HG03097 (cell line): ENCODE data around the gene PTPRG.
A peak's percentile ranks its signal among the peaks of the same experiment; 100 is the strongest.

Source experiments
- ATAC-seq: cut with Tn5 transposase; IDR thresholded peaks from one replicate; pipeline ENCODE4 v1.9.1; 2021; ENCODE audit not compliant: unreplicated experiment, low FRiP score

The PTPRG gene

GRCh38 chr3:62261736-62262135, 700.4 kb downstream of the PTPRG start:
- no peak for ATAC-seq

GRCh38 chr3:62265528-62265927, 704.2 kb downstream of the PTPRG start:
- ATAC-seq: no peak

- no peak for ATAC-seq
These were observed 705.4 kb downstream of the PTPRG start for GRCh38 chr3:62266668-62267283.

GRCh38 chr3:62276658-62277180, 715.3 kb downstream of the PTPRG start:
- ATAC-seq: no peak

- ATAC-seq: no peak
These were observed 716.1 kb downstream of the PTPRG start for GRCh38 chr3:62277450-62277849.

GRCh38 chr3:62277986-62278385, 716.6 kb downstream of the PTPRG start:
- ATAC-seq: no peak

GRCh38 chr3:62281726-62282125, 720.4 kb downstream of the PTPRG start:
- no peak for ATAC-seq

- no peak for ATAC-seq
These were observed 723.1 kb downstream of the PTPRG start for GRCh38 chr3:62284442-62284841.

- ATAC-seq: no peak
These were observed 726.1 kb downstream of the PTPRG start for GRCh38 chr3:62287392-62287927.

- ATAC-seq: no peak
These were observed 728.6 kb downstream of the PTPRG start for GRCh38 chr3:62289922-62290321.

GRCh38 chr3:62293051-62293780, 731.8 kb downstream of the PTPRG start:
- no peak for ATAC-seq

GRCh38 chr3:62295571-62295970, 734.2 kb downstream of the PTPRG start:
- ATAC-seq: no peak

- ATAC-seq: no peak
These were observed 739.2 kb downstream of the PTPRG start for GRCh38 chr3:62300617-62301016.

GRCh38 chr3:62312201-62312600, 750.8 kb downstream of the PTPRG start:
- ATAC-seq: no peak

- ATAC-seq: no peak
These were observed 755.2 kb downstream of the PTPRG start for GRCh38 chr3:62316525-62316924.

GRCh38 chr3:62318365-62318751, 757.0 kb downstream of the PTPRG start:
- ATAC-seq: no peak

GRCh38 chr3:62318752-62319569, 757.6 kb downstream of the PTPRG start:
- ATAC-seq: peak; percentile 95

GRCh38 chr3:62319570-62320243, 758.3 kb downstream of the PTPRG start:
- no peak for ATAC-seq

GRCh38 chr3:62323241-62323640, 761.9 kb downstream of the PTPRG start:
- ATAC-seq: no peak

GRCh38 chr3:62325896-62326295, 764.5 kb downstream of the PTPRG start:
- ATAC-seq: no peak
